Ovary (tissue), 3 donors: ENCODE measurements around the gene NUP50.

Experiments
- CTCF ChIP-seq, 3 donors: fragments of 450-650 bp in 2 of 3; fragments of 200-600 bp in 1 of 3; IDR thresholded peaks; one replicate each; pipeline versions ENCODE4 v1.5.1 to v1.8.0; 2016 to 2022; ENCODE audit warnings: antibody characterized with exemption in 3 of 3, mild to moderate bottlenecking in 1 of 3
- POLR2A ChIP-seq: fragments of 450-650 bp; IDR thresholded peaks from one replicate; pipeline ENCODE4 v1.6.1; 2017; ENCODE audit warnings: antibody characterized with exemption, mild to moderate bottlenecking, moderate library complexity
- donor health status: DM: no; HTN: no; CAD: no.

GRCh38 chr22:45159652-45160462 lies 3.9 kb upstream of the NUP50 start:
- TF ChIP-seq CTCF (IDR thresholded peaks at IDR 0.05) = no peak
- TF ChIP-seq POLR2A = no peak
